NCI-H82 (cell line): ENCODE measurements around the gene EXOC6B.

Experiments
- DNase-seq: peaks from one replicate; lab custom pipeline; 2025; lab: John Stamatoyannopoulos, UW

EXOC6B gene

DNA sequence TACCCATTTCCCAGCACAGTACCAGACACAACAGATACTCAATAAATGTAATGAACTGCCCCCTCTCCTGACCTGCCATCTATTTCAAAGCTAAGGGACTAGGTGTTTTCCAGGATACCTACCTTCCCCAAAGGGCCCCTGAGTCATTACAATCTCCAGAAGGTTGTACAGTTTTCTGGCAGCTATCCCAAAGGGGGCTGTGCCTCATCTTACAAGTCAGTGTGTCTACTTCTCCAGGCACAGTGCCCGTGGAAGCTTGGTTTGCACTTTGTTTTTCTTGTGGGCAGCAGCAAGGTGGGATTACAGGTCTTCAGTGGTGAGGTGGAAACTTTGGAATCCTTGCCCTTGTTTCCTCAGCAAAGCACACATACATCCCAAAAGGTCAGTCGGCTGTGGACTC lies 615.4 kb downstream of the EXOC6B start:
- no peak for DNase-seq

DNA sequence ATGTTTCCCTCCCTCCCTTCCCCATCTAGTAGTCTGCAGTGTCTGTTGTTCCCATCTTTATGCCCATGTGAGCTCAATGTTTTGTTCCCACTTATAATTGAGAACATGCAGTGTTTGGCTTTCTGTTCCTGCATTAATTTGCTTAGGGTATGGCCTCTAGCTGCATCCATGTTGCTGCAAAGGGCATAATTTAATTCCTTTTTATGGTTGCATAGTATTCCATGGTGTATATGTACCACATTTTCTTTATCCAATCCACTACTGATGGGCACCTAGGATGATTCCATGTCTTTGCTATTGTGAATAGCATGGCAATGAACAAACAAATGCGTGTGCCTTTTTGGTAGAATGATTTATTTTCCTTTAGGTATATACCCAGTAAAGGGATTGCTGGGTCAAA lies 617.6 kb downstream of the EXOC6B start:
- no peak for DNase-seq

DNA sequence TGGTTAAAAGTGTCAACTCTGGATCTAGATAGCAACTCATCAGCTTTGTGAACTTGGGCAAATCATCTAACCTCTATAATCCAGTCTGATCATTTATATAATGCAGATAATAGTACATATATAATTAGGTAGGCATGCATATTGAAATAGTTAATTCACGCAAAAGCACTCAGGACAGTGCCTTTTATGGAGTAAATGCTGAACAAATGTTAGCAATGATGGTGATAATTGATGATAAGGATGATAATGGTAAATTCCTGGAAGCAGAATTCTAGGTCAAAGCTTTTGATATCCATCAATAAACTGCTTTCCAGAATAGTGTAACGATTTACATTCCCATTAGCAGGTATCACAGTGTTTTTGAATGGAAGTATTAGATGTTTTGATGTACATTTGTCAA lies 618.5 kb downstream of the EXOC6B start:
- no peak for DNase-seq

DNA sequence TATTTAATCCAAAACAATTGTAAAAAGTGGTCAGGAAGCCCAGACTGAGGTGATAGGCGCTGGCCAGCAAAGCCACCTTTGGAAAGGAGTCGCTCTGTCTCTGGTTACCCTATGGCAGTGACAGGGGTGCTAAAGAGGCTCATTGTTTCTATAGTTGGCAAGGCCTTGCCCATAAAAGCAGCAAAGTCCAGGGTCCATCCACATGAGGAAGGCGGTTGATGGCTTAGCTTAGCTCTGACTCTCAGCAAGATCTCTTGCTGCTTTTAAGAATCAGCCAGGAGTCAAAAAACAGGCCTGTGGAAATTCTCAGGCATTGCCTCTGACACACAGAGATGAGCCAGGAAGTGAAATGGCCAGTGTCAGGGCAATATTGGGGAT lies 620.3 kb downstream of the EXOC6B start:
- DNase-seq = no peak

DNA sequence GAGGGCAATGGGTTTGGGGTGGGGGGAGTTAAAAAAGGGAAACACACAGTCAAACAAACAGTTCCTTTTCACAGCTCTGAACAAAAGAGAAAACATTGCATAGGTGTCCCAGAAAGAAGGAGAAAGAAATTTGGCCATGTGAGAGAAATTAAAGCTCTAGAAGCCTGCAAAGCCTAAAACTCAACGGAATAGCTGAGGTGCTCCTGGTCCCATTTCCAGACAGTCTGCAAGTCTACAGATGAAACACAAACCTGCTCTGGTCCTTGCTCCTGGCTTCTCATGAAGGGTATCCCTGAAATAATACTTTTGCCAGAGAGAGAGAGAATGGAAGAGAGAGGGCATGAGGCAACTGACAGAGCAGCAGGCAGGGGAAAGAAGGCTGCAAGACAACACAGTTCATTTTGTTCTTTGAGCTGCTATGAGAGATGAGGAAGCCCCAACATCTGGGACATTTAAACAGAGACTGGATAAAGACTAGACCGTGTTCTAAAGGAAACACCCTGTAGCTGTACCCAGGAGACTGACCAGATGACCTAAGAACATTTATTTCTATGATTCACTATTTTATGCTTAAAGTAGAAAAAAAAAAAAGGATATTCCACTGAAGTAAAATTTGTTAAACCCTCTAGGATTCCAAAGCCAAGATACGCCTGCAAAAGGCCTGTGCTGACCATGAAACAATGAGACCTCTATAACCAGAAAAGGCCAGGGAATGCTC lies 620.9 kb downstream of the EXOC6B start:
- DNase-seq = no peak

DNA sequence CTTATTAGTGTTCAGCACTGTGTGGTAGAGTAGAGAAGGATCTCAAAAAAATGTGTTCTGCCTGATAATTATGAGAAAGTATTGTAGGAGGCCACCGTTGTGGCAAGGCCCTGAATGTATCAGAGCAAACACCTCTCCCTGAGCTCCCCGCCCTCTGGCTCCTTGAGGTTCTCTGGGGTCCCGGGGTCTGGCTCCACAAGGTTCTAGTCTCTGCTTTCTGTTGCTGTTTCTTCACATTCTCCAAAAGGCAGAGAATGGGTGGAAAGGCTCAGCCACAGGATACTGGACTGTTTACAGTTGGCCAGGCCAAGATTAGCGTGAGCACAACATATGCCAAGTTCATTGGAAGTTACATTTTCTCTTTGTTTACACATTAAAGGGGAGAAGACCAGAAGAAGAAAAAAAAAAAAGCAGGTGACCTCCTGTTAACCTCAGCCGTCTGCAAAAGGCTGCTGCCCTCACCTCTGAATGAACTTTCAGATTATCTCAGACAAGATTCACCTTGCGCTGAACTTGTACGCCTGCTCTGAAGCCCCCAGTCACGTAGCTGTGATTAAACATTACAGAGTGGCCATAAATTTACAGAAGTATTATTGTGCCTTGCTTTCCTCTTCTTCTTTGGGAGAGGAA lies 621.6 kb downstream of the EXOC6B start:
- no peak for DNase-seq

DNA sequence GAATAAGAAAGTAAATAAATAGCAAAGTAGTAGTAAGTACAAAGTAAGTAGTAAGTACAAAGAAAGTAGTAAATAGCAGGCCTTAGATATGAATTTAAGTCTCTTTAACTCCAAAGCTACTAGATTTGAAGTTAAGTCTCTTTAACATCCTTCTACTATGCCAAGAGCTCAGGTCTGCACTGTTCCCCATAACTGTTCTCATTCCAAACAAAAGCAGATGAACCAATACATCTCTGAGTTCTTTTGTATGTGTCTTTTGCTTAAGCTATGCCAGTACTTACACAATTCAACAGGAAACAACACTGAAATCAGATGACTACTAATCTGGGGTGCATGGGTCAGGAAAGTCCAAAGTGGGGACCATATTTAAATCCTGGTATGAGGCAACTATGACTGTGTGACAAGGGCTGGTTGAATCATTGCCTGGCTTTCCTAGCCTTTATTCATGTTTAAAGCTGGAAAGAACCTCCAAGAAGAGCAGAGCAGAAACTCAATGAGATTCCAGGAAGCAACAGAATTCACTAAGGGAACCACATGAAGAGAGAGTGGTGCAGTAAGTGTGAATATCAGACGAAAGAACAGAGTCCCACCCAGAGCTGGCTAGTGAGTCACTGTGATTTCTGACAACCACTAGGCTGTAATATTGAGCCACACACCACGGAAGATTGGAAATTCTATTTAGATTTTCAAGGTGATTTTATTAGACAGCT lies 627.1 kb downstream of the EXOC6B start:
- DNase-seq = no peak

DNA sequence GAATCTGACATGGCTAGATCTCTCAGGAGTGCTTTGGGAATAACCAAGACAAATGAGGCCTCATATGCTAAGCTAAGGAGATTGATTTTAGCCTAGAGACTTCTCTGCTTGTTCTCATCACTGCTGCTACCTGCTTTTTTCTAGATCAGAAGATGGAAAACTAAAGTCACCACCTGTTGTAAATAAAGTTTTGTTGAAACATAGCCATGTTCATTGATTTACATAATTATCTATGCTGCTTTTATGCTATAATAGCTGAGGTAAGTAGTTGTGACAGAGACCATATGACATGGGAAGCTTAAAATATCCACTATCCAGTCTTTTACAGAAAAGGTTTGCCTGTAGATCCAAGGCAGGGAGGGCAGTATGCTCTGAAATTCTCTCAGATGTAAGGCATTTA lies 632.1 kb downstream of the EXOC6B start:
- no peak for DNase-seq

DNA sequence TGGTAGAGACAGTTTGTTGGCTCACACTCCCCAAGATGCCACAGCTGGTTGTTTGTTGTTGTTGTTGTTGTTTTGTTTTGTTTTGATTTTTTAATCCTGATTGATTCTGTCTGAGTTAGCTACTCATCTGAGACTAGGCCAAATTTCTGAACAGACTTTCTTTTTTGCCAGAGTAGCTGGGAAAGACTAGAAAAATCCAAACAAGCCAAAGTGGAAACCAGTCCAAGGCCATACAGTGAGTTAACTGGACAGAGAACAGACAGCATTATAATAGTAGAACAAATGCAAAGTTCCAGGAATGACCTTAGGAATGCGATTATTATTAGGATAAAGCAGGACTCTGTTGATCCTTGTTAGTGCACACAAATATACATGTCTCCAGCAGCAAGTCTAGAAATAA lies 634.4 kb downstream of the EXOC6B start:
- no peak for DNase-seq

DNA sequence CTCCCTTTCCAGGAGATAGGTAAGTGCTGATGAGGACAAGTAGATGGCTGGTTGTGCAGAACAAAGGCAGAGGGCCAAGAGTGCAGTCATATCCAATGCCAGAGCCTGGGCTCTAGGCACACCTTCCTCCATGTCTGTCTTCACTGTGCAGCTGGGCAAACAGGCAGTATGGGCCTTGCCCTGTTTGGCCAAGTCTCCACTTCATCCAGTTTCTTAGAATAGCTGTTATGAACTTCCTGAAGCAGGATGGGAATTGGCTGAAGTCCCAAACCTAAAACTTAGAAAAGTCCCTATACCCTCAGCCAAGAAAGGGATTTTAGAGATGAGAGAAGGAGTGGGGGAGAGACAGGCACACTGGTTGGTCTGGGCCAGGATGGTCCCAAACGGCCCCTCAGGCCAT lies 640.6 kb downstream of the EXOC6B start:
- no peak for DNase-seq

DNA sequence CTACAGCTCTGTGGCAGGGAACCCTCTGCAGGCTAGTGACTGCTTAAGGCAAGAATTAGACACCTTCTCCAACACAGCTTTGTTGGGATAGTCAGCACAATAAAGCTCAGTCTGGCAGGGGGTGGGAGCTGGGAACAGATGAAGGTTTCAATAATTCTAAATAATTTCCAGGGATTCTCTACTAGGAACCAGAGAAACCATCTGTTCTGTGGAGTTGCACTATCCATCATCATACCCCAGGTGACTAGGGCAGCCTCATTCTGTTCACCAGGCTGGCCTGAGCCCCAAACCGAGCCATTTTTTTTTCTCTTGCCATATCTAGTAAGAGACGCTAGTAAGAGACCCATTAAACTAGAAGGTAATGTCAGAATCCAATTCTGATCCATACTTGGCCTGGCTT lies 642.4 kb downstream of the EXOC6B start:
- DNase-seq = no peak

DNA sequence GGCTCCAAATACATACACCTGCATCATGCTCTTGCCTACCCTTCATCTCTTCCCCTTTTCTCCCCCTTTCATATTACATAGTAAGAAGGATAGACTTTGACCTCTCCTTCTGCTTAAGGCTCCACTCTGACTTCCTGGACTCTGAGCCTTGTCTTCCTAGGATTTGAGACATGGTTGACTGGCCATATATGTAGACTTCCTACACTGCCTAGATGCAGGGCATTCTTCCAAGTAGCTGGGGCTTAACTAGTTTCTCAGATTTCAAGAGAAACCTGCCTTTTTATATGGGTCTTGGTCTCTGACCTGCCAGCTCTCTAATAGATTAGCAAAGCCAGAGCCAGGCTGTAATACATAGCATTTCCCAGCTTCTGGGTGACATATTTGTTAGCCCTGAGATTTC lies 642.8 kb downstream of the EXOC6B start:
- no peak for DNase-seq

DNA sequence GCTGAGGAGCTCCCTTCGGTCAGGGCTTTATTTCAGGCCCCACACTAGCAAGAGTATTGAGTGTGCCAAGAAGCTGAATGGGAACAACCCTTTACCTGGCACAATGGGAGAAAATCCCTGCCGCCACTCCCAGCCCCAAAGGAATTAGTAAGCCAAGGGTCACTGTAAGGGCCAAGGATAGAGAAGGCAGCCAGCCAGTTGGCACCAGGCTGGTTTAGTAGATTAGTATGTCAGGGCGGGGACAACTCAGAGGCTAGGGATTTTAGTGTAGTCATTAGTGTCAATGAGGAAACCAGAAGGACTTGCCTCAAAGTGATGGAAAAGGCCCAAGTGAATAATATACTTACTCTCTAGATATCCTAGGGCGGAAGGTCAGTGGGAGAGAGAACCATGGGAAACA lies 643.3 kb downstream of the EXOC6B start:
- DNase-seq = no peak

DNA sequence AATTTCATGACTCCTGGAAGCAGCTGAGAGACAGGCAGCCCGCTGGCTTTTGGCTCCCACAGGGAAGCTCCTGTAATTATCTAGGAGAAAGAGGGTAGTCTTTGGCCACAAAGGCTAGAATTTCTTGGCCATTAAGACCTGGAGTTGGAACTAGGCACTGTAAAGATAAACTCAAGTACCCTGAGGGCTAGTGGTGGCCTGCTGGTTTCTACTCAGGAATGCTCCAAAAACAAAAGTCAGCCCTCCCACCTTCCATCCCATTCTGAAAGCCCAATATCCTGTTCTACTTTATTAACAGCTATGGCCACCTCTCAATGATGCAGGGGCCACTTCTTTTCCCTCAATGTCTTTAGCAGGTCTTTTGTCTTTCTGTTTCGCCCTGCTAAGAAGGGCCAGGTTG lies 644.2 kb downstream of the EXOC6B start:
- DNase-seq = no peak

DNA sequence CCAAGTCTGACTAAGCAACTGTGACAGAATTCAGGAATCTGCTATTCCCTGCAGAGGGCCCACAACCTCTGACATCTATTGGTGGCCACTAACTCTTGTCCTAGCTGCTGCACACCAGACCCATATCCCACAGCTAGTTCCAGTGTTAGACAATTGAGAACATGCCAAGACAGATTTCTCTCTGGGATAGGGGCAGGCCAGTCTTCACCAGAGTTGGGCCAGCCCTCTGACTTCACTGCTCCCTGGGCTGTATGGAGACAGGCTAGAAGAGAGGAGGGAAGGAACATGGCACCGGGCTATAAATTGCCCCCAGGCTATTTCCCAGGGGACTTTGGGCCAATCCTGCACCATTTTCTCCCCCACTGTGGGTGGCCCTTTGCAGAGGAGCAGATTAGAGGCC lies 645.5 kb downstream of the EXOC6B start:
- no peak for DNase-seq

DNA sequence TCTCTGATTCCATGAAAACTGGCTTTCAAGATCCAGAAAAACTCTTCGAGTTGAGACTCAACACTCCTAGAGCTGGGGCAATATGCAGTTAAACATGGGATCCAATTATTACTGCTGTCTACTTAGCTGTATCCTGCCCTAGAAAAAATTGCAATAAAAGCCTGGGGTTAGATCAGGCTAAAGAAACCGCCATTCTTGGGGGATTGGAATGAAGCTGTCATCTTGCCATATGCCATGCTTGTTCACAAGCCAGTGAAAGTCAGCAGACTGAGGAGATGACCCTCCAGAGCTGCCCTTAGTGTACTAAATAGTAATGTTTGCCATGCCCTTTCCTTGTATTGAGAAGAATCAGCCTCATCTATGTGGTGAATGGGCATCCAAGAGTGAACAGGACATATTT lies 647.3 kb downstream of the EXOC6B start:
- DNase-seq = no peak

DNA sequence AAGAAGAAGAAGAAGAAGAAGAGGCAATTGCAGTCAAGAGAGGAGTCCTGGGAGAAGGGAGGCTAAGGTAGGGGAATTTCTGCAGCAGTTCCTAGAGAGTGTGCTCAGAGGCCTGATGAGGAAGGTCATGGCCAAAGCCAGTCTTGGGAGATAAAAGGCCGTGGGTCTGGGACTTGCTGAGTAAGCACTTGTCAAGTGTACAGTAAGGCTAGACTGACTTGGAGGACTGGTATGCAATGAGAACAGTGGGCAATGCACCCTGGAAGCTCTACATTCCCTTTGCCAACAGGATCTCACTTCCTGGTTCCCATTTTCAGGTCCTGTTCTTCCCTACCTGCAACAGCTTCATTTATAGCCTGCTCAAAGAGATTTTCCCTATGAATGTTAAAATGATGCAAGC lies 649.6 kb downstream of the EXOC6B start:
- DNase-seq = no peak

DNA sequence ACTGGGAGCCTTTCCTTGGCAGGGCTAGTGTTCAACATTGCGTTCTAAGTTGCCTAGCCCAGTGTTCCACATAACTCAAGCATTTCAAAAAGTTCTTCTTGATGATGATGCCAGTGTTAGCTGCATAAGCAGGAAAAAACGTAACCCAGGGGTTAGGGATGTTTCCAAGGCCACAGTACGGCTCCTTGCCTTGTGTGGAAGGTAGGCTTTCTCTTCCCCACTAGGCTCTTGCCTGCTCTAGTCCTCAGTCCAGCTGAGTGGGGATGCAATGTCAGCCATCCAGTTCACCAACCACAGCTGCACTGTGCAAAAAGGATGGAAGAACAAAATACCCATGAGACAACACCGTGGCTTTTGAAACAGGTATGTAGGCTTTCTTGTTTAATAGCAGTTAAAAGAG lies 650.2 kb downstream of the EXOC6B start:
- no peak for DNase-seq

DNA sequence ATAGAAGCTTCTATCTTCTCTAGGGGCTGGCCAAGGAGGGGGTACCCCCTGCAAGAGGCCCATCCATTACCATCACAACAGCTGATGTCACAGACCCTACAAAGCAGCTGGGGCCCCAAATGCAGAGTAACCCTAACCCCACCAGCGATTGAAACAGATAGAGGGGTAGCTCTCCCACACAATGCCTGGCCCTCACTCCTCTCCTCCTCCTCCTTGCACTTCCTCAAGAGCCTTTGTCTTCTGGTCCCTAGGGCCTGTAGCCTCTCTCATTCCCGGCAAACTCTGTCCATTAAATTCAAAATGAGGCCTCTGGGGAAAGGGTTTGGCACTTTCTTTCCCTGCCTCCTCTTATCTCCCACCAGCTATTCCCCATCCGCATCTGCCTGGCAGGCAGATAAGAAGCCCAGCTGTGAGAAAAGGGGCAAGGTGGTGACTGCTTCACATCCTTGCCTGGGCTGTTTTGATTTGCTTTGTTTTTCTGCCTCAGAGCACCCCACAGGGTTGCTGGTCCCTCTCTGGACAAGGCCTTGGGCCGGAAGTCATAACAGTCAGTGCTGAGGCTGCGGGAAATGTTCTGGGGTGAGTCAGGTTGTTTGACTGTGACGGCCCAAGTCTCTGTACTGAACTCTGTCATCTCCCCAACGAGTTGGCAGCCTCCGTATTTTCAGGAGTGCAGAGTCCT lies 652.1 kb downstream of the EXOC6B start:
- DNase-seq = no peak

DNA sequence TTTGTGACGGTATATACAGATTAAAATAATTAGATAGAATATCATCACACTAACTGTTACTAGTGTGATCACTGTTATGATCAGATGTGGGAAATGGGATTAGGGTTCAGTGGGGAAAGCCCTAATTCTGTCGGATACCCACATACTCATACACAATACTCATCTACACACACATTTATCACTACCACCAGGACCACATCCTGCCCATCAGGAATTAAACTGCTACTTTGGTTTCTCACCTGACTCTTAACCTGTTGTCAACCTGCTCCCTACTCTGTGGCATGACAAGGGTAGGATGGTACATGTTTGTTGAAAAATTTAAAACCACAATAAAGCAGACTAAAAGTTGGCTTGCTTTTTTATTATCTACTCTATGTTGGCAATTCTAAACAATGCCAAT lies 653.4 kb downstream of the EXOC6B start:
- no peak for DNase-seq

DNA sequence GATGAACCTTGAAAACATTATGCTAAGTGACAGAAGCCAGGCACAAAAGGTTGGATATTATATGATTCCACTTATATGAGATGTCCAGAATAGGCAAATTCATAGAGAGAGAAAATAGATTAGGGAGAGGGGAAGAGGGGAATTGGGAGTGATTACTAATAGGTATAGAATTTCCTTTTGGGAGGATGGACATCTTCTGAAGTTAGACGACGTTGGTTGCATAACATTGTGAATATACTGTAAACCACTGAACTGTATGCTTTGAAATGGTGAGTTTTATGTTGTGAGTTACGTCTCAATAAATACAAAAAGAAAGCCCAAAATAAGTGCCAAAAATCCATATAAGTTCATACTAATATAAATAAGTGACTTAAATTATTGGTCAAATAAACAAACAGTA lies 659.6 kb downstream of the EXOC6B start:
- no peak for DNase-seq

DNA sequence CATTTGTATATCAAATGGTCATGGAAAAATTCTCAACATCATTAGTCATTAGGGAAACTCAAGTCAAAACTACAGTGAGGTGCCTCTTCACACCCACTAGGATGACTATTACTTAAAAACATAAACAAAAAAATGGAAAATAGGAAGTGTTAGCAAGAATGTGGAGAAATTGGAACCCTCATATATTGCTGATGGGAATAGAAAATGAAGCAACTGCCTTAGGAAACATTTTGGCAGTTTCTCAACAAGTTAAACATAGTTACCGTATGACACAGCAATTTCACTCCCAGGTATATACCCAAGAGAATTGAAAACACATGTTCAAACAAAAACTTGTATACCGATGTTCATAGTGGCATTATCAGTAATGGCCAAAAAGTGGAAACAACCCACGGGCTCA lies 660.0 kb downstream of the EXOC6B start:
- DNase-seq = no peak

DNA sequence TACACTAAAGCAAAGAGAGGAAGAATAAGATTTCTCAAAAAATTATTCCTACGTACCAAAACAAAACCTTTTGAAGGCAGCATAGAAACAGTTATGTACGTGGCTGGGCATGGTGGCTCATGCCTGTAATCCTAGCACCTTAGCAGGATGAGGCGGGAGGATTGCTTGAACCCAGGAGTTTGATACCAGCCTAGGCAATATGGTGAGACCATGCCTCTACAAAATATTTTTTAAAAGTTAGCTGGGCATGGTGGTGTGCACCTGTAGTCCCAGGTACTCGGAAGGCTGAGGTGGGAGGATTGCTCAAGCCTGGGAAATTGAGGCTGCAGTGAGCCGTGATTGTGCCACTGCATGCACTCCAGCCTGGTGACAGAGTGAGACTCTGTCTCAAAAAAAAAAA lies 663.3 kb downstream of the EXOC6B start:
- no peak for DNase-seq
